Hematopoietic multipotent progenitor cell treated with erythropoietin and hydrocortisone succinate and interleukin-3 and kit ligand, for 8 days (in vitro differentiated cells): Measurements from ENCODE around the gene RSAD1.

Source experiments
- DNase-seq: peaks from one replicate; pipeline ENCODE4 v3.0.0-alpha.2; 2015

RSAD1 gene

DNA sequence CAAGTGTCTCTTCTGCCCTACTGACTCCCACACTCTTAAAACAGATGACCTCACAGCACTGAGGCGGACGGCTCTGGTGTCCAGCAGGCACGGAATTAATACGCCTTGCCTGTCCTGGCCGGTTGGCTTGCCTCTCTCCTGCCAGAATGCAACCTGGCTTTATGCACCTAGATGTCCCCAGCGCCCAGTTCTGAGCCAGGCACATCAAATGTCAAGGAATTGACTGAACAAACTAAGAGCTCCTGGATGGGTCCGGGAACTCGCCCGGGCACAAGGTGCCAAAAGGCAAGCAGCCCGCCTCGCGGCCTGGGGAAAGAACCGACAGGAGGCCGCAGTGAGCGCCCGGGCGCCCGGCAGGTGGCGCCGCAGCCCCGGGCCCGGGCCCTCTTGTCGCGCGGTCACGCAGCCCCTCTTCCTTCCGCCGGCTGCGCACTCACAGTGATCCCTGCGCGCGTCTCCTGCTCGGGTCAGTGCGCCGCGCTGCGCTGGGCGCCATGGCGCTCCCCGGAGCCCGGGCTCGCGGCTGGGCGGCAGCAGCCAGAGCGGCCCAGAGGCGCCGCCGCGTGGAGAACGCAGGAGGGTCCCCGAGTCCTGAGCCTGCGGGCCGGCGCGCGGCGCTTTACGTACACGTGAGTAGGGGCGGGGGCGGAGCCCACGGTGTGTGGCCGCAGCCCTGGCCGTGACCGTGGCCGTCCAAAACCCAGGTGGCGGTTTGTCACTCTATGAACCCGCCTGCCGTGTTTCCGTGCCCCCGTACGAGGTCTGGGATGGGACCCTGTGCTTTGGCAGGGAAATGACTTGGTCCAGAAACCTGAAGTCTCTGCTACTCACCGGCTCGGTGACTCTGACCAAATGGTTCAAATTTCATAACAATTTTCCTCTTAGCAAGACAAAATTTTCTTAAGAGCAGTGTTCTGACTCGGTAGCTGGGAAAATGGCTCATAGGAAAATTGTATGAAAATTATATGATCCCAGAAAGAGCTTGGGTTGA, at the start of gene RSAD1:
Gene RSAD1 (plus strand): TSS at position 470 of the 991 bp plus-strand sequence. CDS start 25 bp downstream, at position 495.
- DNase-seq: peak; percentile 87

DNA sequence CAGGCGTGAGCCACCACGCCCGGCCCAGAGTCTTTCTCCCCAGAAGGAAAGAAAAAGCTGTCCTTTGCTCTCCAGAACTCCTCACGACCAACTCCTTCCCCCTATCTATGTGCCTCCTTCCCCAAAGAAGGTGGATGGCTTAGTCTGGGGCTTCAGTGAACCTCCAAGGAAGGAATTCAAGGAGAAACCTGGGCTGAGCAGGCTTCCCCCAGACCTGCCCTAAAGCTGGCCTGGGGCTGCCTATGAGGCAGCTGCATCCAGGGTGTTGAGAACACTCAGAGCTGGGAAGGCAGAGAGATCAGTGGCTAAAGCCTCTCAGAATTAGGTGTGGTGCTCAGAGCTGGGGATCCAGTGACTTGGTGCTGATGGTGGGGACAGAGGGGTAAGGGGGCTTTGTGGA, 48.9 kb upstream of the RSAD1 start:
- no peak for DNase-seq

DNA sequence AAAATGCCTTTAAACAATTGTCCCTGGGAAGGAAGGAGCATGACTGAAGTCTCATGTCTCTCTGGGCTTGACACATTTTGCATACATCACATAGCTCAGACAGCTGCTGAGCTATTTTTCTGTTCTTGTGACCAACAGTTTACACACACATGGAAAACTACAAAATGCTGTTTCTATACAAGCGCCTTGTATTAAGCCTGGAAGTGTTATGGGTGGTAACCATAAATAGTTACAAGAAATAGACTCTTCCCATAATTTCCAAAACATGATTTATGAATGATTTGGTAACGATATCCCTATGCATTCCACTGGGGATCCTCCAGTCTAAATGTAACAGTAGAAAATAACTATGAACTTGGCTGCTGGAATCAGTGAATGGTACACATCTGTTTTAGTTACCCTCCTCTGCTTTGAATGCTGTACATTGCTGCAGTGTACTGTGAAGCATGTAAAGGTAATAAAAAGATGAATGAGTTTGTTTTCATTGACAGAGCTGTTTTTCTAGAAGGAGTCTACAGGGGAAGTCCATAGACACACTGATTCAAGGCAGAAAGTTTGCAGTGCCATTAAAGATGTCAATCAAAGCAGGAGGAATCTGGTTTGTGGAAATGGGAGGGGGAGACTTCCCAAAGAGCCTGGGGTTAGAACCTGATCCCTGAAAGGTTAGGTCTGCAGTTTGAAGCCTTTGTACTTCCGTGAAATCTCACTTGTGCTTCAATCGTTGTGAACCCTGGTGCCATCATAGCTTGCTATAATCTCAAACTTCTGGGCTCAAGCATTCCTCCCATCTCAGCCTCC, 47.6 kb upstream of the RSAD1 start:
- DNase-seq: no peak

- DNase-seq: no peak
These were observed 46.4 kb upstream of the RSAD1 start for GRCh38 chr17:50432125-50432762.

DNA sequence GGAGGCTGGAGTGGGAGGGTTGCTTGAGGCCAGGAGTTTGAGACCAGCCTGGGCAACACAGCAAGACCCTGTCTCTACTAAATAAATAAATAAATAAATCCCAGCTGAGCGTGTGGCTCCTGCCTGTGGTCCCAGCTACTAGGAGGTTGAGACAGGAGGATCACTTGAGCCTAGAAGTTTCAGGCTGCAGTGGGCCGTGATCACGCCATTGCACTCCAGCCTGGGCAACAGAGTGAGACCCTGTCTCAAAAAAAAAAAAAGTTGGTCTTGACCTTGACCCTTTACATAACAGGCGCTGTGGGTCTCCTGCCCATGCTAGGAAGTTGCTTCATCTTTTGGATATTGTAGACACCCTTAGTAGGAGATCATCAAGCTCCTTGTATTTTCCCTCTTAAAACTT, 41.3 kb upstream of the RSAD1 start:
- DNase-seq: no peak

GRCh38 chr17:50439008-50439407, 39.7 kb upstream of the RSAD1 start:
- DNase-seq: no peak

GRCh38 chr17:50440172-50440837, 38.4 kb upstream of the RSAD1 start:
- no peak for DNase-seq

DNA sequence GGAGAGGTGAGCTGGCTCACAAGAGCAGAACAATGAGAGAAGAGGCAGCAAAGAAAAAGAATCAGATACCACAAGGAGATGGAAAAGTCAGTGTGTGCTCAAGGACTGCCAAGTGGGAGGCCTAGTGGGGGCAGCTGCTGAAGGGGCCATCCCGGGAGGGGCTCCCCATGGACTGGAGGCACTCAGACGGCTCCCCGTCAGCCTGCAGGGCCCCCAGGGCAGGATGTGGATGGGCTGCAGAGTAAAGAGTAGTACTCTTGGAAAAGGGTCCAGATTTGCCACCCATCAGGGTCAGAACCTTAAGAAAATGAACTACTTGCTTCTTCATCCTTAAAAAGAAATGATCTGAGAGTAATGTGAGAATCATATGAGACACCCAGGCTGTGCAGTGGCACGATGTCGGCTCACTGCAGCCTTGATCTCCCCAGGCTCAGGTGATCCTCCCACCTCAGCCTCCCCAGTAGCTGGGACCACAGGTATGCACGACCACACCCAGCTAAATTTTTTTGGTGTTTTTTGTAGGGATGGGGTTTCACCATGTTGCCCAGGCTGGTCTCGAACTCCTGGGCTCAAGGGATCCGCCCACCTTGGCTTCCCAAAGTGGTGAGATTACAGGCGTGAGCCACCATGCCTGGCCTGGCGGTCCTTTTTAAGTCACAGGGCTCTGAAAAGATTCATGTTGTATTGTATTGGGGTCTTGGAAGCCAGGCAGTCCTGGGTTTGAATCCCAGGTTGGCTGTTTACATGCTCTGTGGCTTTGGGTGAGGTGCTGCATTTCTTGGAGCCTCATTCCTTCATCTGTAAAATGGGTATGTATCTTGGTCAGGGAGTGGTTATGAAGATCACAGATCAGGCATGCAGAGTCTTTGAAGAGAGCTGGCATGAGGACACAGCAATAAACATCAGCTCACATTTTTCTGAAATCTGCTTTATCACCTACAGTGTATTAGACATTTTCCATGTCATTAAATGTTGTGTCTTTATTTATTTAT, 37.5 kb upstream of the RSAD1 start:
- DNase-seq: no peak

- DNase-seq: no peak
These were observed 35.1 kb upstream of the RSAD1 start for GRCh38 chr17:50443505-50443974.

DNA sequence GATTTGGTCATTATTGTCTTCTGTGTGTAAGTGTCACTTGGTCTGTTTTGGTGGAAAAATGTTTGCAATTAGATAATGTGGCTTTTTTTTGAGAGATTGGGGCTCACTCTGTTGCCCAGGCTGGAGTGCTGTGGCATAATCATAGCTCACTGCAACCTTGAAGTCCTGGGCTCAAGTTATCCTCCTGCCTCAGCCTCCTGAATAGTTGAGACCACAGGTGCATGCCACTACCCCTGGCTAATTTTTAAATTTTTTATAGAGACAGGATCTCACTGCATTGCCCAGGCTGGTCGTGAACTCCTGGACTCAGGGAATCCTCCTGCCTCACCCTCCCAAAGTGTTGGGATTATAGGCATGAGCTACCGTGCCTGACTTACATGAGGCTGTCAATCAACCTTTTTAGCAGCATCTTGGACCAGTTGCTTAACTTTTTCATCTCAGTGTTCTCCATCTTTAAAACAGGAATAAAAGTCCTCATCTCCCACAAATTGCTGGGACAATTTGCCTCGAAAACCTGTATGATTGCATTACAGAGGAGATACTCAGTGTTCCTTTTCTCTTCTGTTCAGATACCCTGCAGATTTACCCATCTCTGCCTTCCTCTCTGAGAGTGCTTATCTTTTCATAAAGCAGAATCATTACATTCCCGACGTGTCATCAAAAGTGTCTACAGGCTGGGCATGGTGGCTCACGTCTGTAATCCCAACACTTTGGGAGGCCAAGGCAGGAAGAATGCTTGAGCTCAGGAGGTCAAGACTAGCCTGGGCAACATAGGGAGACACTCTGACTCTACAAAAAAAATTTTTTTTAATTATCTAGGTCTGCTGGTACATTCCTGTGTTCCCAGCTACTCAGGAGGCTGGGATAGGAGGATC, 33.6 kb upstream of the RSAD1 start:
- DNase-seq: no peak

DNA sequence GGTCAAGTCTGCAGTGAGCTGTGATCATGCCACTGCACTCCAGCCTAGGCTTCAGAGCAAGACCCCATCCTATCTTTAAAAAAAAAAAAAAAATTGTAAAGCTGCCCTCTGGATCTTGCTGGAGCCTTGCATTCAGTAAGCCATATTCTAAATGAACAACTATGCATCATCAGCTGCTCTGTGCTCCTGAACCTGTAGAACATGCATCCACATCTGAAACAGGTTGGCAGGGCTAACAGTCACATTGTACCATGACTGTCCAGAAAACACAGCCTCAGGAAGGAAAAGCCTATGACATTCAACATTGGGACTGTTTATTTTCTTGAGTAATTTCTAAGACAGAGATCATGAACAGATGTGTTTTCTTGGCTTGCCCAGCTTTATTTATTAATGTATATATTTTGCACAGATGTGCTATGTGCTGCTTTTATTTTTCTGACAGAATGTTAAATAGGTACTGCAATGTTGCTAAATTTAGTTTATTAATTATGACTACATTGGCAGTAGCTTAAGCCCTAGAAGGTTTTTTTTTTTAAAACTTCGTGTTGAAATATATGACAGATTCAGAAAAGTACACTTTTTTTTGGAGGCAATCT, 32.8 kb upstream of the RSAD1 start:
- no peak for DNase-seq

DNA sequence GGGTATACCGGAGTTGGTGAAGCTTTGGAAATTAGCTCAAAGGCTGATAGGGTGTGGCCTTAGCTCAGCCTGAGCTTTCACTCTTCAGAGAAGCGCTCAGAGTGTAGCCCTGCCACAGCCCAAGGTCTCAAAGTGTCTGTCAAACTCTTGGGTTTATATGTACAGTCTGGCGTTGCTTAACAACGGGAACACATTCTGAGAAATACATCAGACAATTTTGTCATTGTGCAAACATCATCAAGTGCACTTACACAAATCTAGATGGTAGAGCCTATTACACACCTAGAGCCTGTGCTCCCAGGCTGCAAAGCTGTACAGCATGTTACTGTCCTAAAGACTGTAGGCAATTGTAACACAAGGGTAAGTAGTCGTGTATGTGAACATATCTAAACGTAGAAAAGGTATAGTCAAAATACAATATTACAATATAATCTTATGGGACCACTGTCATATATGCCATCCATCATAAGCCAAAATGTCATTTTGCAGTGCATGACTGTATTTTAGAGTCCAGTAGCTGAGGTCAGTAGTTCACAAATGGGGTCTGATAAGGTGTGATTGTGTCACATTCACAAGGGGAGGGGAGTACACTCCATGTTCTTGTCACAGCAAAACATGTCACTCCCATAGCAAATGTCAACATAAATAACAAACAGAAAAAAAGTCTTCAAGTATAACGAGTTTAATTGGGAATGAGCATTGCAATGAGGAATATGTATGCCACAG, 30.6 kb upstream of the RSAD1 start:
- DNase-seq: no peak

DNA sequence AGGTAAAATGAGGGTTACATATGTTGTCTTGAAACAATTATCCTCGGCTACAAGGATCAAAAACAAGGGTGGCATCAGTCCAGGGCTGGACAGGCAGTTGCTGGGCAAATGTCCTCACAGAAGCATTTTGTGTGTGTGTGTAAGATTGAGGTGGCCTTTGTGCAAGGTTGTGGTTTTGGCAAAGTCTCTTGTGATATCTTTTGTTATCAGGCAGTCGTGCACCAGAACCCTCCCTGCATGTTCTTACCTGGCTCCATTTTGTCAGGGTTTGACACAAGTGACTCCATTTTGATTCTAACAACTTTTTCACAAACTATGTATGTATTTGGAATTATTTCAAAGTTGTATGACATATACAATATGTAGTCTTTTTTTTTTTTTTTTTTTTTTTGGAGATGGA, 30.0 kb upstream of the RSAD1 start:
- peak; percentile 43 for DNase-seq

- no peak for DNase-seq
These were observed 26.6 kb upstream of the RSAD1 start for GRCh38 chr17:50451943-50452629.

DNA sequence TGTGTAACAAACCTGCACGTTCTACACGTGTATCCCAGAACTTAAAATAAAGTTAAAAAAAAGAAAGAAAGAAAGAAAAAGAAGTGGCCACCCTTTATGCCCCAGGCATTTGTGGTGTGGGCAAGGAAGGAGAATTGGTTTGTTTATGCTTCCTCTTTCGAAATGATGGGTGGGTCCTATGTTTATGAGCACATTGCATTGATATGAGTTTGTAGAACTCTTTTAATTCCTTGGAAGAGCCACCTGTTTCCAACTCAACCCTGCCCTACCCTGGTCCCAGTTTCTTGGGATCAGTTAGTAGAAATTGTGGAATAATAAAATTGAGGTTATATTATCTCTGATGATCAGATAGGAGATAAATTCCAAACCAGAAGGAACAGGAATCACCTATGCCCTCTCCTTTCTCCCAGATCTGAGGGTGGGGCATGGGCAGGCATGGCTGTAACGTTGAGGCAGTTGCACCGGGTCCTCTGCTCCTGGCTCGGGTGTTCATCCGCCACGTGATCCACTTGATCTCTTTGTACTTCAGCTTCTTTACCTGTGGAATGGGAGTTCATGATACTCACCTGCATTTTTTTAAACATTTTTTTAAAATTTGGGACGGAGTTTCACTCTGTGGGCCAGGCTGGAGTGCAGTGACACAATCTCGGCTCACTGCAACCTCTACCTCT, 25.9 kb upstream of the RSAD1 start:
- DNase-seq: no peak

GRCh38 chr17:50453901-50454300, 24.8 kb upstream of the RSAD1 start:
- DNase-seq: no peak

- DNase-seq: no peak
These were observed 21.0 kb upstream of the RSAD1 start for GRCh38 chr17:50457621-50458020.

DNA sequence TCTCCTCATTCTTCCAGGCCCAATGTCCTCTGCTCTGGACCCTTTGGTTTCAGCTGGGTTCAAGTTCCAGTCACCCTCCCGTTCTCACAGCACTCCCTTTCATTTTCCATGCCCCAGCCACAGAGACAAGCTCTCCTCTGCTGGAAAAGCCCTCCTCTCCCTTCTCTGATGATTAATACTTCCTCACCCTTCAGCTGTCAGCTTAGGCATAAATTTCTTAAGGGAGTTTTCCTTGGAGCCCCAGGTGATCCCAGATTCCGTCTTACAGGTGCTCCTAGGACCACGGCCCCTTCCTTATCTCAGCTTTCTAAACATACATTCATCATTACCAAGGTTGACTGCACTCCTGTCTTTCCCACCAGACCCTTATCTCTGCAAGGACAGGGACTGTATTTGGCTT, 20.4 kb upstream of the RSAD1 start:
- DNase-seq: no peak
